SJCRH30 (cell line): Measurements from ENCODE around the gene MAP4K2. TPM values are rescaled to one million over a fixed set of nuclear protein-coding genes. Genes with fewer than 3 reads are reported as not detected.

Source experiments
- DNase-seq, 2 experiments: peaks; one replicate each; pipeline ENCODE4 v3.0.0-alpha.2; 2015 to 2020
- H3K27ac ChIP-seq: fragments of 250-450 bp; sonication (Bioruptor Pico); 2 replicates; pipeline ENCODE4 v1.5.1; 2020; ENCODE audit warnings: mild to moderate bottlenecking, moderate library complexity
- H3K27me3 ChIP-seq: fragments of 250-450 bp; sonication (Bioruptor Pico); 2 replicates; pipeline ENCODE4 v1.5.1; 2020; ENCODE audit warnings: mild to moderate bottlenecking, moderate library complexity
- H3K36me3 ChIP-seq: fragments of 250-450 bp; sonication (Bioruptor Pico); 2 replicates; pipeline ENCODE4 v1.5.1; 2020; ENCODE audit warnings: mild to moderate bottlenecking, moderate library complexity
- H3K4me1 ChIP-seq: fragments of 250-450 bp; sonication (Bioruptor Pico); 2 replicates; pipeline ENCODE4 v1.5.1; 2020; ENCODE audit warnings: mild to moderate bottlenecking, moderate library complexity
- H3K4me3 ChIP-seq: fragments of 250-450 bp; sonication (Bioruptor Pico); 2 replicates; pipeline ENCODE4 v1.5.1; 2020; ENCODE audit warnings: mild to moderate bottlenecking, moderate library complexity
- H3K9me3 ChIP-seq: fragments of 250-450 bp; sonication (Bioruptor Pico); replicated peaks from 2 replicates; pipeline ENCODE4 v1.5.1; 2020; ENCODE audit warnings: mild to moderate bottlenecking, moderate library complexity
- total RNA-seq: library from RNA; depleted of rRNA; stranded (reverse); fragments of >200 nt; shearing (Covaris generic); gene quantifications from 2 replicates; pipeline ENCODE4 v1.2.3, GENCODE V29; 2014

MAP4K2 gene
- total RNA-seq, 1 experiment from 2014 or later = 9.6 TPM

DNA sequence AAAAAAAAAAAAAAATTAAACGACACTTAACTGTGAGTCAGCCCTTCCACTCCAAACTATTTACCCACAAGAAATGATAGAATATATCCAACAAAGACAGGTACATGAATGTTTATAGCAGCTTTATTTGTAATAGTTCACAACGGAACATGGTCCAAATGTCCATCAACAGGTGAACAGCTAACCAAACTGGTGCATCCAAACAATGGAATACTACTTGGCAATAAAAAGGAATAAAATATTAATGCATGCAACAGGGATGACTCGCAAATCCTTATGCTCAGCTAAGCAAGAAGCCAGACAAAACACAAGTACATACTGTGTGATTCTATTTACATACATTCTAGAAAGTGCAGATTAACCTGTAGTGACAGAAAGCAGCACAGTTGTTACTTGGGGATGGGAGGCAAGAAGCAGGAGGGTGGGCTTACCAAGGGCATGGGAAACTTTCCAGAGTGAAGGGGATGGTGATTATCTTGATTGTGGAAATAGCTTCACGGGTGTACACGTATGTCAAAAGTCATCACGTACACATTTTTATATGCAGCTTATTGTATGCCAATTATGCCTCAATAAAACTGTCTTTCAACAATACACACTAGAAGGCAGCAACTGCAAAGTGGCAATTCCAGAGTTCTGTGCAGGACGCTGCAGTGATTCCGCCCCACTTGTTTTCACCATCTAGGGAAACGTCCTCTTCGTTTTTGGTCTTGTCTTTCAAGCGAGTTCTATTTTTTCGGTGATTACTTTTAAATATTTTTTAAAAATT lies 18.0 kb downstream of the MAP4K2 start:
- H3K4me3 ChIP-seq = no peak overlapping the region
- H3K27me3 ChIP-seq = no peaks in the 10 kb centered on the region
- H3K4me1 ChIP-seq = no peaks in the 10 kb centered on the region
- H3K27ac ChIP-seq = no peak overlapping the region
- no peak for DNase-seq
- H3K36me3 ChIP-seq = no peaks in the 10 kb centered on the region
- no peaks in the 10 kb centered on the region for H3K9me3 ChIP-seq

DNA sequence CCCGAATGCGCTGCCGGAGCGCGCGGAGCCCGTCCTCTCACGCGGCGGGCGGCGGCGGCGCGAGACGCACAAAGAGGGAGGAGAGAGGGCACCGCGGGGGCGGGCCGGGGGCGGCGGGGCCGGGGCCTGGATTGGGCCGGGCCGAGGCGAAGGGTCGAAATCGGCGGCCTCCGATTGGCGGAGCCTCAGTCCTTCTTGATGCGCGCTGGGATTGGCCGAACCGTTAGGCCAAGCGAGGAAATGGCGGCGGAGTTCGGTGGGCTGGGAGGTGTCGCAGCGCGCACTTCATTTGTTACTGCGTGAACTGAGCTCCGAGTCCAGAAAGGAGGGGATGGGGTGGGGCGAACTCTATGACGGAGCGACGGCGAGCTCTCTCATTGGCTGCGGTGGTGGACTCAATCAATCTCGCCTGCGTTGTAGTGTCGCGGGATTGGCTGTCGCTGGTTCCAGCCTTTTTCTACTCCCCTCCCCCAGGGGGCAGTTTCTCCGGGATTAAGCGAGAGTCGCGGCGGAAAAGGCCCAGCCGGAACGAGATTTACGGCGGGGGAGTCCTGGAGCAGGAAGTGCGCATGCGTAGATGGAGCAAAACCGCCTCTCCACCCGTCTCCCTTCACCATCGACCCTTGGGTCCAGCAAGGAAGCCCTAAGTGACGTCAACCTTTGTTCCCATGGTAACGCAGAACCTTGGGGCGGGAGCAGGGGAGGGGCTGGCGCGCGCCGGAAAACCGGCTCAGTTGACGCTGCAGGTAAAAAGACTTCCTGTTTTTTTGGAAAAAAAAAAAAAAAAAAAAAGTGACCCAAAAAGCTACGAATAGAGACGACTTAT lies 24.3 kb downstream of the MAP4K2 start, which contains the start of gene SF1:
Gene SF1, minus strand, starts transcription at position 70 of the 826 bp plus-strand sequence. CDS start 150 bp downstream, outside the sequence.
- Histone ChIP-seq H3K4me1 (peaks cover 7% of the 10 kb centered on the region; the same call in 1 of the 2 replicates), H3K27ac (peak within 1 kb of the TSS; percentile 85), H3K36me3 (peaks cover 39% of the 10 kb centered on the region), H3K27me3 (no peaks in the 10 kb centered on the region), H3K9me3 (no peaks in the 10 kb centered on the region), H3K4me3 (peak within 1 kb of the TSS; percentile 100)
- peak; percentile 99 for DNase-seq

- Histone ChIP-seq H3K4me1 (peaks cover 9% of the 10 kb centered on the region; the same call in 1 of the 2 replicates), H3K4me3 (peak overlapping the region; percentile 100), H3K9me3 (no peaks in the 10 kb centered on the region), H3K27me3 (no peaks in the 10 kb centered on the region), H3K36me3 (peaks cover 44% of the 10 kb centered on the region), H3K27ac (peak overlapping the region; percentile 85)
- no peak for DNase-seq
These were observed 24.9 kb downstream of the MAP4K2 start for GRCh38 chr11:64778223-64778472.

GRCh38 chr11:64777449-64778222 lies 25.4 kb downstream of the MAP4K2 start:
- Histone ChIP-seq H3K27me3 (no peaks in the 10 kb centered on the region), H3K4me3 (peak overlapping the region; percentile 100), H3K9me3 (no peaks in the 10 kb centered on the region), H3K36me3 (peaks cover 49% of the 10 kb centered on the region), H3K4me1 (peaks cover 9% of the 10 kb centered on the region; the same call in 1 of the 2 replicates), H3K27ac (peak overlapping the region; percentile 85; the same call in 1 of the 2 replicates)
- peak; percentile 68 to 86 for DNase-seq

- no peak overlapping the region for H3K27ac ChIP-seq
- H3K4me1 ChIP-seq = peaks cover 9% of the 10 kb centered on the region; the same call in 1 of the 2 replicates
These were observed 26.1 kb downstream of the MAP4K2 start for GRCh38 chr11:64776875-64777274.

GRCh38 chr11:64776425-64776824 lies 26.6 kb downstream of the MAP4K2 start:
- DNase-seq = no peak
- Histone ChIP-seq H3K36me3 (peaks cover 61% of the 10 kb centered on the region), H3K9me3 (no peaks in the 10 kb centered on the region), H3K4me1 (peaks cover 9% of the 10 kb centered on the region; the same call in 1 of the 2 replicates), H3K27ac (no peak overlapping the region), H3K27me3 (no peaks in the 10 kb centered on the region), H3K4me3 (peak overlapping the region; percentile 100)

More at GRCh38 chr11:64776875-64777274, 26.1 kb downstream of the MAP4K2 start:
- Histone ChIP-seq H3K36me3 (peaks cover 57% of the 10 kb centered on the region), H3K4me3 (peak overlapping the region; percentile 100), H3K9me3 (no peaks in the 10 kb centered on the region), H3K27me3 (no peaks in the 10 kb centered on the region)
- no peak for DNase-seq

DNA sequence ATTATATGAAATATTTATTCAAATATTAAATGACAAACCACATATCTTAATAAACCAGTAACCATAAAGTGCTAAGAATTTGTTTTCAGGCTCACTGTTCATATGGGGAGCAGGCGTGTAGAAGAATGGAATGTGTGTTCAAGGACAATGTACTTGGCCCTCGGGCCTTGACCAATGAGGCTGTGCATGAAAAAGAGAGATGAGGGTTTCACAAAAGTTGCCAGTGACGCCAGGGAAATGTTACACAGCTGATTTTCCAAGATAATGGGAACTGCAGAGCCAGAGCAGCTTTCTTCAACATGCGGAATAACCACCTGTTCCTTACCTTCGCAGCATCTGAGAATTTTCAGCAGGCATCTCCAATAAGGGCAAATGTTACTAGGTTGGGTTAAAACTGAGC lies 28.9 kb downstream of the MAP4K2 start:
- H3K27ac ChIP-seq = no peak overlapping the region
- H3K27me3 ChIP-seq = no peaks in the 10 kb centered on the region
- peaks cover 9% of the 10 kb centered on the region; the same call in 1 of the 2 replicates for H3K4me1 ChIP-seq
- H3K36me3 ChIP-seq = peaks cover 84% of the 10 kb centered on the region
- DNase-seq = no peak
- no peaks in the 10 kb centered on the region for H3K9me3 ChIP-seq
- no peak overlapping the region for H3K4me3 ChIP-seq

DNA sequence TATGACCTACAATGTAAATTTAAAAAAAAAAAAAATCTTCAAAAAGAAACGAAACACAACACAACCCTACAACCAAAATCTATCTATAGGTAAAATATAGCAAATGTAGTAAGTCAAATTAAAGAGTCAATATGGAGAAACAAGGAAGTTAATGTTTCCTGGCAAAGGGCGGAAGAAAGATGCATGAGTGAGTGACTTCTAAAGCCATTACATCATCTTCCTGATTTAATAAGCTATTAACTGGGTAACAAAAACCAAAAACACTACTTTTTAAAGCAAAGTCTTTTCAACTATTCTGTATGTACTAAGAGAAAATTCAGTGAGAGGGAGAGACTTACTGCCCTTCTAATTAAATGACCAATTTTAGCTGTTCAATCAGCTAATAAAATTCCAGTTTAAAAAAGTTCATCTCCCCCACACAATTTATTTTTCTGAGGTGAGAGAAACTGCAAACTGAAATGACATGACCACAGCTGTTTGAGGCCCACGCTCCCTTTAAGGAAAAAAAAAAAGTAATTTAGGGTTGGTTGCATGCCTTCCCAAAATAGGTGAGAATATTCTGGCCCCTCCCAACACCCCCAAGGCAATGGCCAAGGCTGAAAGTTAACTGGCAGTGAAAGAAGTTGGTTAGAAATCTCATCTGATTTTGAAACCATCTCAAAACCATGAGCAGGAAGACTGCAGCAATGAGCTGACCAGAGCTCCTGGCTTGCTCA lies 30.6 kb downstream of the MAP4K2 start:
- no peak overlapping the region for H3K27ac ChIP-seq
- H3K4me1 ChIP-seq = peaks cover 9% of the 10 kb centered on the region; the same call in 1 of the 2 replicates
- no peaks in the 10 kb centered on the region for H3K27me3 ChIP-seq
- H3K4me3 ChIP-seq = no peak overlapping the region
- H3K36me3 ChIP-seq = peaks cover 100% of the 10 kb centered on the region
- DNase-seq = no peak
- H3K9me3 ChIP-seq = no peaks in the 10 kb centered on the region

DNA sequence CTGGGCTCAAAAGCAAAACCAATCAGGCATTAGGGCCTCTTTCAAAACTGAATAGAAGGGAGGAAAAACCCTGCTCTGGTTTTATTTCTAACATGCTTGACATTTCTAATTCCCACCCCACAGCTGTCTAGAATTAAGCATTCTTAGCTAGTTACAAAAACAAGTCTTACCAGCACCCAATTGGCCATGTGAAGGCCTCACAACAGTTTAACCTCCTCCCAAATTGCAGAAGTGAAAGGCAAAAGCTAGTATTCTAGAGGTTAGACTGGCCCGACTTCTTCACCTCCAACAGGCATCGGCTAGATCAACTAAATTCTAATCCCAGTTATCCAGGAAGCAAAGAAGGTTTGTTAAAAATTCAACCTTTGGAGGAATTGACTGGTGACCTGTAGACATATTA lies 31.2 kb downstream of the MAP4K2 start:
- Histone ChIP-seq H3K27ac (no peak overlapping the region), H3K9me3 (no peaks in the 10 kb centered on the region), H3K4me1 (peaks cover 9% of the 10 kb centered on the region; the same call in 1 of the 2 replicates), H3K27me3 (no peaks in the 10 kb centered on the region), H3K4me3 (no peak overlapping the region), H3K36me3 (peaks cover 100% of the 10 kb centered on the region)
- no peak for DNase-seq

- no peak overlapping the region for H3K4me3 ChIP-seq
- peaks cover 89% of the 10 kb centered on the region for H3K36me3 ChIP-seq
- no peaks in the 10 kb centered on the region for H3K9me3 ChIP-seq
- H3K4me1 ChIP-seq = 0 out of 2 replicates have a peak, but pooled peaks cover 2% of the 10 kb centered on the region
- H3K27ac ChIP-seq = no peak overlapping the region
- no peak for DNase-seq
- no peaks in the 10 kb centered on the region for H3K27me3 ChIP-seq
These were observed 32.9 kb downstream of the MAP4K2 start for GRCh38 chr11:64770120-64770519.

- H3K4me3 ChIP-seq = no peak overlapping the region
- H3K27me3 ChIP-seq = no peaks in the 10 kb centered on the region
- peaks cover 89% of the 10 kb centered on the region for H3K36me3 ChIP-seq
- no peak for DNase-seq
- H3K9me3 ChIP-seq = no peaks in the 10 kb centered on the region
- H3K4me1 ChIP-seq = 0 out of 2 replicates have a peak, but pooled peaks cover 2% of the 10 kb centered on the region
- no peak overlapping the region for H3K27ac ChIP-seq
These were observed 33.7 kb downstream of the MAP4K2 start for GRCh38 chr11:64769283-64769682.

- no peak overlapping the region for H3K4me3 ChIP-seq
- no peak overlapping the region for H3K27ac ChIP-seq
- H3K36me3 ChIP-seq = peaks cover 89% of the 10 kb centered on the region
- H3K4me1 ChIP-seq = no peaks in the 10 kb centered on the region; the same call in 1 of the 2 replicates
- DNase-seq = no peak
- no peaks in the 10 kb centered on the region for H3K9me3 ChIP-seq
- H3K27me3 ChIP-seq = no peaks in the 10 kb centered on the region
These were observed 34.7 kb downstream of the MAP4K2 start for GRCh38 chr11:64768300-64768694.

DNA sequence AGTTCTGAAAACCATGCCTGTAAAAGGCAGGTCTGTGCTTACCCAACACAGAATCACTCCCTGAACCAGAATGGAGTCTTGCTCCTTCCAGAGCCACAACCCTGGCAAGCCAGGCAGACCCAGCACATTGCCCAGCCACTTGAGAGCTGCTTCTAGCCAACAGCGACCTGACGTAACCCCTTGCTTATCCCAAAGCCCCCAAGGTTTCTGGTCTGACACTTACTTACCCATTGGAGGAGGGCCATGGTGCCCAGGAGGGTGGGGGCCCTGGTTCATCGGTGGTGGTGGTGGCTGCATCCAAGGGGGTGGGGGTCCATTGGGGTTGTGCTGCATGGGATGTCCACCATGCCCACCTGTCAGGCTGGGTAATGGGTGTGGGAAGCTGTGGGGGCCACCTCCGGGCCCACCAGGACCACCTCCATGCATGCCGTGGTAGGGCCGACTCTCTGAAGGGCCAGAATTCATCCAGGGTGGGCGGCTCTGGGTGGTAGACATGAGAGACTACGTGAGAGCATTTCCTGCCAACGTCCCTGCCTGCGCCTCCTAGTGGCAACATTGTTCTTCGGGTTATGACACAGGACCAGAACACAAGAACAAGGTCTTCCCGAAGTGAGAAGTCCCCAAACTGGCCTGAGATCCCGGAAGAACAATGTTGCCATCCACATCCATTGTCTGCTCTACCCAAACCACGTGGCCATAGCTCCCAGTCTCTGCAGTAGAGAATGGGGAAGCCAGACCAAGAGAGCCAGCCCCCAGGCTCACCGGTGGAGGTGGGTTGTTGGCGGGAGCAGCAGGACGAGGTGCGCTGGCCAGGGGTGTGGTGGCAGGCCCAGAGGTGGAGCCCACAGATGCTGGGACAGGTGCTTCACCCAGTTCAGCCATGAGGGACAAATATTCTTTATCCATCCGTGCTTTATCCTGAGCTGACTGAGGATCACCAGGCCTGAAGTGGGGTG lies 35.4 kb downstream of the MAP4K2 start:
- DNase-seq = peak; percentile 60 to 67
- Histone ChIP-seq H3K4me3 (no peak overlapping the region), H3K36me3 (peaks cover 89% of the 10 kb centered on the region), H3K4me1 (no peaks in the 10 kb centered on the region; the same call in 1 of the 2 replicates), H3K9me3 (no peaks in the 10 kb centered on the region), H3K27me3 (no peaks in the 10 kb centered on the region), H3K27ac (no peak overlapping the region)
